HG03342 (cell line): ENCODE measurements around the gene TRIP10.
"Not testable (repeated sequence)": the region's sequence is repeated elsewhere in the genome, so short reads cannot be mapped to it uniquely, and the experiment has no call there.

ENCODE experiments used
- ATAC-seq: cut with Tn5 transposase; IDR thresholded peaks from one replicate; pipeline ENCODE4 v1.9.1; 2021; ENCODE audit warnings: mild to moderate bottlenecking, moderate library complexity; ENCODE audit not compliant: unreplicated experiment

TRIP10 gene

DNA sequence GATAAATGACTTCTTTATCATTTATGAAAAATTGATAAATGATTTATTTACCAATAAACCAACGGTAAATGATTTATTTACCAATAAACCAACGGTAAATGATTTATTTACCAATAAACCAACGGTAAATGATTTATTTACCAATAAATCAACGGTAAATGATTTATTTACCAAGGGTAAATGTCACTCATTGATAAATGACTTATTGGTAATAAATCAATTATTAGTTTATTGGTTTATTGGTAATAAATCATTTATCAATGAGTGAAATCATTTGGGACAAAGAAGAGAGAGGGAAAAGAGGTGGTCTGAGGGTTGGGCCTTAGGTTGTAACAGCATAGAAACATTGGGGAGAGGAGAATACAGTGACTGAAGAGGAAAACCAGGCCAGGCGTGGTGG, 54.5 kb downstream of the TRIP10 start:
- no peak for ATAC-seq

GRCh38 chr19:6794686-6795431, 55.4 kb downstream of the TRIP10 start:
- no peak for ATAC-seq

DNA sequence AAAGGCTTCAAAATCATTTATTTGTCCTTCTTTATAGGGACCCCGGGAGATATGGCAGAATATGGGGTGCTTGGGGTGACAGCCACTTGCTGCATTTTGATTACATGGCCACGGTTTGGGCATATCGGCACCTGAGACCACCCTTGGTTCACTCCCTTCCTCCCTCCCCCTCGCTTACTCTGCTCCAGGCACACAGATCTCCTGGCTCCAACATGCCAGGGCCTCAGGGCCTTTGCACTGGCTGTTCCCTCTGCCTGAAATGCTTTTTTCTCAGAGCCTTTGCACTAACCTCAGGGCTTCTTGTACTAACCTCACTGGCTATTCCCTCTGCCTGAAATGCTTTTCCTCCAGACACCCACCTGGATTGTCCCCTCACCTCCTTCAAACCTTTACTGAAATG, 56.8 kb downstream of the TRIP10 start:
- no peak for ATAC-seq

DNA sequence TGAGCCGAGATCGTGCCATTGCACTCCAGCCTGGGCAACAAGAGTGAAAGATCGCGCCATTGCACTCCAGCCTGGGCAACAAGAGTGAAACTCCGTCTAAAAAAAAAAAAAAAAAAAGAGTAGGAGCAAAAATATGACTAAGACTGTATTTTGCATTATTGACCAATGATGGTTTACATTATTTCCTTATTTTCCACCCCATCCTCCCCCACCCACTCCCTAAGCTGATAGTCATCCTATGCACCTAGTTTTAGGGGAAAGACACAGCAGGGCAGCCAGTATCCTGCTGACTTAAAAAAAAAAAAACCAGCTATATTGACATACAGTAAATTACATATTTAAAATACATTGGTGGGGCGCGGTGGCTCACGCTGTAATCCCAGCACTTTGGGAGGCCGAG, 58.2 kb downstream of the TRIP10 start:
- ATAC-seq, result no peak

DNA sequence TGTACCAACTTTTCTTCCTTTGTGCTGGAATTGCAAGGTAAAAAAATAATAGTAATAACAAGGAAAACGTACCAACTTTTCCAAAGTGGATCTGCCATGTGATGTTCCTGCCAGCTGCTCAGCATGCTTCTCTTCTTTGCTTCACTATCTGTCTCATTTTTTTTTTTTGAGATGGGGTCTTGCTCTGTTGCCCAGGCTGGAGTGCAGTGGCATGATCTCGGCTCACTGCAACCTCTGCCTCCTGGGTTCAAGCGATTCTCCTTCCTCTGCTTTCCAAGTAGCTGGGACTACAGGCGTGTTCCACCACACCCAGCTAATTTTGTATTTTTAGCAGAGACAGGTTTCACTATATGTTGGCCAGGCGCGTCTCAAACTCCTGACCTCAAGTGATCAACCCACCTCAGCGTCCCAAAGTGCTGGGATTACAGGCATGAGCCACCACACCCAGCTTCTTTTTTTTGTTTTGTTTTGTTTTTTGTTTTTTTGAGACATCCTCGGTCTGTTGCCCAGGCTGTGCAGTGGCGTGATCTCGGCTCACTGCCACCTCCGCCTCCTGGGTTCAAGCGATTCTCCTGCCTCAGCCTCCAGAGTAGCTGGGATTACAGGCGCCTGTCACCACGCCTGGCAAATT, 60.8 kb downstream of the TRIP10 start:
- ATAC-seq, result not testable (repeated sequence)

- no peak for ATAC-seq
Measured at GRCh38 chr19:6800991-6801484, 61.6 kb downstream of the TRIP10 start.
